Left ventricle myocardium inferior (tissue), 1 donor: ENCODE data around the gene PDIA4. TPM values are rescaled to one million over a fixed set of nuclear protein-coding genes. Genes with fewer than 3 reads are reported as not detected.
A peak's percentile ranks its signal among the peaks of the same experiment; 100 is the strongest.

ENCODE experiments used
- DNase-seq: peaks from one replicate; pipeline ENCODE4 v3.0.0-alpha.2; 2020
- H3K27ac ChIP-seq: fragments of 200-600 bp; replicated peaks from 2 replicates; pipeline ENCODE4 v1.8.0; 2021
- H3K27me3 ChIP-seq: fragments of 200-600 bp; 2 replicates; pipeline ENCODE4 v1.8.0; 2021; ENCODE audit warnings: low read depth
- H3K36me3 ChIP-seq: fragments of 200-600 bp; 2 replicates; pipeline ENCODE4 v1.8.0; 2021
- H3K4me1 ChIP-seq: fragments of 200-600 bp; 2 replicates; pipeline ENCODE4 v1.8.0; 2021
- H3K4me3 ChIP-seq: fragments of 200-600 bp; 2 replicates; pipeline ENCODE4 v1.8.0; 2021; ENCODE audit warnings: mild to moderate bottlenecking, moderate library complexity
- H3K9me3 ChIP-seq: fragments of 200-600 bp; replicated peaks from 2 replicates; pipeline ENCODE4 v1.8.0; 2021
- CTCF ChIP-seq: fragments of 200-600 bp; IDR thresholded peaks from 2 replicates; pipeline ENCODE4 v1.8.0; 2021; ENCODE audit warnings: antibody characterized with exemption, mild to moderate bottlenecking, borderline replicate concordance
- intact Hi-C: fragments of 100-400 bp; cut with micrococcal nuclease; formaldehyde crosslinking; loops from one replicate; pipeline ENCODE4 v1.11.0; 2022
- total RNA-seq: library from RNA; stranded (reverse); fragmentation: NEBNext Ultra II Directional; extraction: Animal tissue kit (Norgen Biotek cat#: 25700); gene quantifications from one replicate; pipeline ENCODE4 v1.2.1, GENCODE V29; 2021
- donor health status: DM: no; HTN: yes; CAD: no; lungs with severe emphysema.

The PDIA4 gene
- total RNA-seq, 1 donor from 2014 or later = 32.3 TPM

- intact Hi-C loops = no loop called here
These were observed 17.9 kb downstream of the PDIA4 start for GRCh38 chr7:149010451-149010850.

DNA sequence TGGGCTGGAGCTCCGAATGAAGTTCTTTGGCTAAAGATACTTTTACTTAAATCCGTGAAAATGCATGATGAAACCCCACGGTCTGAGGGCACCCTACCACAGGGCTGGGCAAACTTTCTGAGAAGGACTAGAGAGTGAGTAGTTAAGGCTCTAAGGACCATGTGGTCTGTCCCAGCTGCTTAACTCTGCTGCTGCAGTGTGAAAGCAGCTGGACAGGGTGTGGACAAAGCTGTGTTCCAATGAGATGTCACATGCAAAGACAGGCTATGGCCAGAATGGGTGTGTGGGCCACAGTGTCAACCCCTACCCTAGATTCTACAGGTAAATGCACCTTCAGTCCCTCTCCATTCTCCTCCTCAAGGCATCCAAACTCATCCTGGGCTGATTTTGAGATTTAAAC lies 18.8 kb downstream of the PDIA4 start:
- DNase-seq = no peak
- no peak overlapping the region for H3K4me3 ChIP-seq
- no peak overlapping the region for H3K27ac ChIP-seq
- no peak for TF ChIP-seq CTCF
- no peaks in the 10 kb centered on the region for H3K27me3 ChIP-seq
- intact Hi-C loops = loop anchor here (10.0 kb wide), 1 partner anchor 85 kb away; the partner anchor contains the start of gene ZNF786
- peaks cover 93% of the 10 kb centered on the region for H3K36me3 ChIP-seq
- H3K4me1 ChIP-seq = no peaks in the 10 kb centered on the region
- no peaks in the 10 kb centered on the region for H3K9me3 ChIP-seq

More at GRCh38 chr7:149010451-149010850, 17.9 kb downstream of the PDIA4 start:
- peaks cover 93% of the 10 kb centered on the region for H3K36me3 ChIP-seq
- no peak for DNase-seq
- H3K4me1 ChIP-seq = no peaks in the 10 kb centered on the region
- no peak overlapping the region for H3K27ac ChIP-seq
- no peak for TF ChIP-seq CTCF
- no peaks in the 10 kb centered on the region for H3K9me3 ChIP-seq
- no peaks in the 10 kb centered on the region for H3K27me3 ChIP-seq
- H3K4me3 ChIP-seq = no peak overlapping the region

DNA sequence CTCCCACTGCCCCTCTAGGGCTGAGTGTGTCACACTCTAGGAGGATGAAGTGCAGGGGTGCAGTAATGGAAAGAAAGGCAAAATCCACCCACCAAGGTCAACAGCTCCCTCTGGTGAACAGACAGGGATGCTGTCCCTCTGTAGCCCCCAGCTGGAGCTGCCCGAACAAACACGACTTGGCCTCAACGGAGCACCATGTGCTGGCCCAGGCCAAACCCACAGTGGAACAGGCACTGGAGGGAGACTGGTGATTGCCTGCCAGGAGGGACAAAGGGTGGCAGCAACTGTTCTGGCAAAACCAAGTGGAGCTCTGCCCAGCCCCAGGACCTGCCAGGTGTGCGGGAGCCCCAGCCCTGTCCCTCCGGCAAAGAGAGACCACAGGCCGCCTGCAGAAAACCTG lies 20.7 kb downstream of the PDIA4 start:
- Histone ChIP-seq H3K9me3 (no peaks in the 10 kb centered on the region), H3K27ac (no peak overlapping the region), H3K4me3 (no peak overlapping the region), H3K4me1 (no peaks in the 10 kb centered on the region), H3K27me3 (no peaks in the 10 kb centered on the region), H3K36me3 (peaks cover 93% of the 10 kb centered on the region)
- peak; percentile 7 for TF ChIP-seq CTCF
- DNase-seq = no peak
- intact Hi-C loops = loop anchor here (10.0 kb wide), 1 partner anchor 87 kb away; the partner anchor contains the start of gene ZNF786

DNA sequence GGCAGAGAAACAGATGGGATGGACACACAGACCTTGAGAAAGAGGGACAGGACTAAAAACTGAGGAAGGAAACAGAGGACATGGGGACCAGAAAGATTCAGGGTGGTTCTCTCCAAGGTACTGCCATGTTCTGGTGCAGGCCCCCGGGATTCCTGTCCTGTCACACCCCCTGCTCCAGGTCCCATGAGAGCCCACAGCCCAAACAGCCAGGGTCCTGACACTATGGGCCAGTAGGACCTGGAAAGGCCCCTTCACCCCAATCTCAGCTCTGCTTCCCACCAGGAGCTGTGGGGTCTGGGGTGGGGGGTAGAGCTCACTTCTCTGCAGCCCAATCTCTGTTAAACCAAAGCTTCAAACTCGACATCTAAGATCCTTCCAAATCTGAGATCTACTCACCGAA lies 21.2 kb downstream of the PDIA4 start:
- intact Hi-C loops = loop anchor here (10.0 kb wide), 1 partner anchor 88 kb away; the partner anchor contains the start of gene ZNF786
- no peaks in the 10 kb centered on the region for H3K27me3 ChIP-seq
- no peak for TF ChIP-seq CTCF
- H3K9me3 ChIP-seq = no peaks in the 10 kb centered on the region
- no peaks in the 10 kb centered on the region for H3K4me1 ChIP-seq
- no peak overlapping the region for H3K4me3 ChIP-seq
- DNase-seq = no peak
- no peak overlapping the region for H3K27ac ChIP-seq
- H3K36me3 ChIP-seq = peaks cover 91% of the 10 kb centered on the region

DNA sequence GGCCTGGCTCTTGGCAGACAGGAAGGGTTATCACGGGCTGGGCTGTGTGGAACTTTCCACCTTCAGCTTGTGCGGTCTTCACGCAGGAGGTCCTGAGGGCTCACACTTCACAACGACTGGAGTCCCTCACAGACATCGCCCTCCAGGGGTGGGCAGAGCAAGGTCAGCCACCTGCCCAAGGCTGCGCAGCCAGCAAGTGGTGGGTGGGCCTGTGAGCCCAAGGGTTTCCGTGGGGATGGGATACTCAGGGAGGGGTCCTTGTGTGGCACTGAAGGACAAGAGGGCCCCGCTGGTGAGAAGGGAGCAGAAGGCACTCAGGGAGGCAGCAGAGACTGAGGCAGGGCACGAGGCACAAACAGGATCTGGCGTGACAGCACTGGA lies 22.0 kb downstream of the PDIA4 start:
- no peaks in the 10 kb centered on the region for H3K4me1 ChIP-seq
- intact Hi-C loops = loop anchor here (10.0 kb wide), 1 partner anchor 88 kb away; the partner anchor contains the start of gene ZNF786
- no peaks in the 10 kb centered on the region for H3K27me3 ChIP-seq
- no peak for DNase-seq
- peaks cover 83% of the 10 kb centered on the region for H3K36me3 ChIP-seq
- no peak for TF ChIP-seq CTCF
- no peaks in the 10 kb centered on the region for H3K9me3 ChIP-seq
- no peak overlapping the region for H3K27ac ChIP-seq
- no peak overlapping the region for H3K4me3 ChIP-seq
